HG03439 (cell line): ENCODE measurements around the gene DOCK3.
A peak's percentile ranks its signal among the peaks of the same experiment; 100 is the strongest.
"Not testable (repeated sequence)": the region's sequence is repeated elsewhere in the genome, so short reads cannot be mapped to it uniquely, and the experiment has no call there.

Experiments used
- ATAC-seq: cut with Tn5 transposase; IDR thresholded peaks from one replicate; pipeline ENCODE4 v1.9.1; 2021; ENCODE audit warnings: mild to moderate bottlenecking, moderate library complexity; ENCODE audit not compliant: unreplicated experiment

Gene DOCK3

DNA sequence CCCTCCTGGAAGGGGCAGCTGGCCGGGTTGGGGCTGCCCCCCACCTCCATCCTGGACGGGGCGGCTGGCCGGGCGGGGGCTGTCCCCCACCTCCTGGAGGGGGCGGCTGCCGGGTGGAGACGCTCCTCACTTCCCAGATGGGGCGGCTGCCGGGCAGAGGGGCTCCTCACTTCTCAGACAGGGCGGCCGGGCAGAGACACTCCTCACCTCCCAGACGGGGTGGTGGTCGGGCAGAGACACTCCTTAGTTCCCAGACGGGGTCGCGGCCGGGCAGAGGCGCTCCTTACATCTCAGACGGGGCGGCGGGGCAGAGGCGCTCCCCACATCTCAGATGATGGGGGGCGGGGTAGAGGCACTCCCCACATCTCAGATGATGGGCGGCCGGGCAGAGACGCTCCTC lies 129.1 kb downstream of the DOCK3 start:
- not testable (repeated sequence) for ATAC-seq

DNA sequence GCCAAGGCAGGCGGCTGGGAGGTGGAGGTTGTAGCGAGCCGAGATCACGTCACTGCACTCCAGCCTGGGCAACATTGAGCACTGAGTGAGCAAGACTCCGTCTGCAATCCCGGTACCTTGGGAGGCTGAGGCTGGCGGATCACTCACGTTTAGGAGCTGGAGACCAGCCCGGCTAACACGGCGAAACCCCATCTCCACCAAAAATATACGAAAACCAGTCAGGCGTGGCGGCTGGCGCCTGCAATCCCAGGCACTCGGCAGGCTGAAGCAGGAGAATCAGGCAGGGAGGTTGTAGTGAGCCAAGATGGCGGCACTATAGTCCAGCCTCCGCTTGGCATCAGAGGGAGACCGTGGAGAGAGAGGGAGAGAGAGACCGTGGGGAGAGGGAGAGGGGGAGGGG lies 129.6 kb downstream of the DOCK3 start:
- not testable (repeated sequence) for ATAC-seq

DNA sequence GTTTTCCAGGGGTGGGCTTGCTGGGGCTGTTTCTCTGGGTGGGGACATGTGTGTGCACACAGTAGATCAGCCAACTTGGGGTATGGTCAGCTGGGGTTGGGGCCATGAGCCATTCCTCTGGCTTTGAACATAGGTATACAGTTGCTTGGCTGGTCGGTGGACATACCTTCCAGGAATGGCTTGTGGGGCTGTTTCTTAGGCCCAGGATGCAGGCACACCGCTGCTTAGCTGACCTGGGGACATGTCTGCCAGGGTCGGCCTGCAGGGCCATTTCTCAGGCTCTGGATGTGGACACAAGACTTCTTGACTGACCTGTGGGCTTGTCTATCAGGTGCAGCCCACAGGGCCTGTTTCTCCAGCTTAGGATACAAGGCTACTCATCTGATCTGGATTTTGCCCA lies 130.6 kb downstream of the DOCK3 start:
- ATAC-seq = no peak

DNA sequence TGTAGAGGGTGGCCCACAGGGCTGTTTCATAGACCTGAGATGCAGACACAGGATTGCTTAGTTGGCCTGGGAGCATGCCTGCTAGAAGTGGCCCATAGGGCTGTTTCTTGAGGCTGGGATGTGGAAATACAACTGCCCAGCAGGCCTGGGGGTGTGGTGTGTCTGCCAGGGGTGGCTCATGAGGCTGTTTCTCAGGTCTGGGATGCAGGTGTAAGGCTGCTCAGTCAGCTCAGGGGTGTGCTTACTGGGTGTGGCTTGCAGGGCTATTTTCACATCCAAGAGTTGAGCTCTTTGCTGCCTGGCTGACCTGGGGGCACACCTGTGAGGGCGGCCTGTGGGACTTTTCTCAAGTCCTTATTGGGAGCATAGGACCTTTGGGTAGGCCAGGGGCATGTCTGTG lies 131.3 kb downstream of the DOCK3 start:
- ATAC-seq = no peak

DNA sequence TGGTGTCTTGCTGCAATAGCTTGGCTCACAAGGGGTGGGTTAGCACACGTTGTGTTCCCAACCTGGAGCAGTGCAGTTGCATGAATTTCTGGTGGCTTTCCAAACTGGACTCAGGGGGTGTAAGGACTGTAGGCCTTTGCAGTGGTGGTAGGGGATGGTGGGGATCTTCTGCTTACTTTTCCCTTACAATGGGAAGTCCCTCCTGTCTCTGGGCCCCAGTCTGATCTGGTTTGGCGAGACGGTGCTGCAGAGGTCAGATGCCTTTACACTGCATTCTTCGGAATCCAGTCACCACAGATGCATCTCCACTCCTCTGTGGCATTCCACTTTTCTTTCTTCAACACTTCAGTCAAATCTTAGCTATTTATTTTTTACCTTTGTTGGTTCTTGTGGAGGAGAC lies 132.1 kb downstream of the DOCK3 start:
- ATAC-seq = no peak

DNA sequence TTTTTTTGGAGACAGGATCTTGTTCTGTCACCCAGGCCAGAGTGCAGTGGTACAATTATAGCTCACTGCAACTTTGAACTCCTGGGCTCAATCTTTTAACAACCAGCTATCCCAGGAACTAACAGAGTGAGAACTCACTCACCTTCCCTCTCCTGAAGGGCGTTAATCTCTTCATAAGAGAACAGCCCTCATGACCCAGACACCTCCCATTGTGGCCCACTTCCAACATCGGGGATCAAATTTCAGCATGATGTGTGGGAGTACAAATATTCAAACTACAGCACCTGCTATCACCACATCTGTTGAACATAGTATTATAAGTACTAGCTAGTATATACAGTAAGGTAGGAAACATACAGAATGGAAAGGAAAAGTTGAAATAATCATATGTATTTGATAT lies 132.5 kb downstream of the DOCK3 start:
- ATAC-seq = no peak

DNA sequence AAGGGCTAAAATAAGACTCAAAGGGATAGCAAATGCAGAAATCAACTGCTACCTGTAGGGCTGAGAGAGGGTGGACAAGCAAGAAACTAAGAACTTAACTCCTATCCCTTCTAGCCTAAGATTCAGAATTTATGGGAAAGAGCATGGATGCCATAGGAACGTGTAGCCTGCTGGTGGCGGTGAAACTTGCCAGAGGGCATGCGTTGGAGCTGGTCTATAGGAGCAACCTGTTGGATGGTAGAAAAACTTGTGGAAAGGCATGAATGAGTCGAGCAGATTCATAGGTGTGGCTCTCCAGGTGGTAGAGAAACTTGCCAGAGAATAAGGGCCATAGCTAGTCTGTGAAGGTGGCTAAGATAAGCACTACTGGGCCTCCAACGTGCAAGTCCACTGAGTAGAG lies 137.2 kb downstream of the DOCK3 start:
- no peak for ATAC-seq

DNA sequence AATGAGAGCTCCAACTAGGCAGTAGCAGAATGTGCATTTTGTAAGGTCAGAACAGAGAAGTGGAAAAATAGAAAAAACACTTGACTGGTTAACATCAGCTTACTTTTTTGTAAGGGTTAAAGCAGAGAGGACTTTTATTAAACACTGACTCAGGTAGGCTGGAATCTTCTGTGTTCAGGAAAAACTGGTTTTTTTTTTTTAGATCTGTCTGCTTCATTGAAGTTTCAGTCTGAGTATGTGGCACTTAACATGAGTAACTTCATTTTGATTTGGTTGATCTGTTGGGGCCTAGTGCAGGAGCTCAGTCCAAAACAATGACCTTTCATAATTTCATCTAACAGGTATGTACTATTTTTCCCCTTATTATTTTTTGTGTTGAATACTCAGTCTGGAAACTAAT lies 141.1 kb downstream of the DOCK3 start:
- no peak for ATAC-seq

DNA sequence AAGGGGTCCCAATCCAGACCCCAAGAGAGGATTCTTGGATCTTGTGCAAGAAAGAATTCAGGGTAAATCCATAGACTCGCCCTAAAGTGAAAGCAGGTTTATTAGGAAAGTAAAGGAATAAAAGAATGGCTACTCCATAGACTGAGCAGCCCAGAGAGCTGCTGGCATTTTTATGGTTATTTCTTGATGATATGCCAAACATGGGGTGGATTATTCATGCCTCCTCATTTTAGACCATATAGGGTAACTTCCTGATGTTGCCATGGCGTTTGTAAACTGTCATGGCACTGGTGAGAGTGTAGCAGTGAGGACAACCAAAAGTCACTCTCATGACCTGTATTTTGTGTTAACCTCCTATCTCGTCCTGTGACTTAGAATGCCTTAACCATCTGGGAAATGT lies 142.2 kb downstream of the DOCK3 start:
- ATAC-seq = no peak

DNA sequence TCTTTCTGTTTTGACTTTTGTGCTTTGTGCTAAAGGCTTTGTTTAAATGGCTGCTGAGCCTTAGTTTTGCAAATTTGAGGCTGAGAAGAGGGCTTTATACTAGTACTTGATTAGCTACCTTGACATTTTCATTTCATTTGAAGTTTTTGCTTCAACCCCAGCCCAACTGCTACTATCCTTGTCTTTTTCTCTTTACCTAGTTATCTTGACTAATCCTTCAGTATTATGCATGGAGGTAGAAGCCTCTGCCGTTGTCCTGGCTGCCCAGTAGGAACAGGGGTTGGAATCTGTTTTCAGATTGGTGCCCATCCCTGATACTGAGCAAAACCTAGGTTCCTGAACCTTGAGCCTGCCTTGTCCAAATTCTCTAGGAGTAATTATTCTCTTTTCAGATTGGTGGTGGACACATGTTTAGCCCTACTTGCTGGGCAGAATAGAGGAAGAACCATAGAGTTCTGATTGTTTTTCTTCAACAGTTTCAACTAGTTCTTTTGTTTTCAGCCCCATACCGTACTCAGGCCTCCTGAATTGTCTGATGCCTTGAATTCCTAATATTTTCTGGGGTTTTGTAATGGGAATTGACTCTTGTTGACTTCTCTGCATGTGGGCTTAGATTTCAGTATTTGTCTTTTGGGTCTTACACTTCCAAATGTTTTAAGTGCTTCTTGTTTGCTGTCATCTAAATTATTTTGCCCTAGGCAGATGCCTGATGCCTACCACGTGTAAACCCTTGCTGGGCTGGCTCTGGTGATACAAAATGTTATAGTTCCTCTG lies 143.2 kb downstream of the DOCK3 start:
- ATAC-seq = no peak

DNA sequence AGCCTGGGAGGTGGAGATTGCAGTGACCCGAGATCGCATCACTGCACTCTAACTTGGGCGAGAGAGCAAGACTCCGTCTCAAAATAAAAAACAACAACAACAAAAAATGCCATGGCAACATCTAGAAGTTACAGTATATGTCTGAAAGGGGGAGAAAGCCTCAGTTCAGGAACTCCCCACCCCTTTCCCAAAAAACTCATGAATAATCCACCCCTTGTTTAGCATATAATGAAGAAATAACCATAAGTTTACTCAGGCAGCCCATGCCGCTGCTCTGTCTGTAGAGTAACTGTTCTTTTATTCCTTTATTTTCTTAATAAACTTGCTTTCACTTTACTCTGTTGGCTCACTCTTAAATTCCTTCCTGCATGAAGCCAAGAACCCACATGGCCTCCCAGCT lies 145.2 kb downstream of the DOCK3 start:
- no peak for ATAC-seq

DNA sequence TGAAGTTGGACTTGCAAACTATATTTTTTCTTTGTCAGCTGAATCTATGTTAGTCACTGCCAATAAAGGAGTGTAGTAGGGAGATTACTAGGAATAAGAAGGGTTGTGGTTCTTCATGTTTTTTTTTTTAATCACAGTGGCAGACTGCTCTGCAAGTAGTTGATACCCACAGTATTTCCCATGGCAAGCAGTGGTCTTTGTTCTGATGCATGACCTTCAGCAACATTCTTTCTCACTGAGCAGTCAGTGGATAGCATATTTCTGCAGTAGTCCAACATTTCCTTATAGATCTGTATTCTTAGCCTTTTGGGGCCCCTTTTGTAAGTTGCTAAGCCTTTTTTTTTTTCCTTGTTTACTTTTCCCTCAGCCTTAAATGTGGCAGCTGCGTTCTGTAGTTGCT lies 151.1 kb downstream of the DOCK3 start:
- ATAC-seq = no peak

DNA sequence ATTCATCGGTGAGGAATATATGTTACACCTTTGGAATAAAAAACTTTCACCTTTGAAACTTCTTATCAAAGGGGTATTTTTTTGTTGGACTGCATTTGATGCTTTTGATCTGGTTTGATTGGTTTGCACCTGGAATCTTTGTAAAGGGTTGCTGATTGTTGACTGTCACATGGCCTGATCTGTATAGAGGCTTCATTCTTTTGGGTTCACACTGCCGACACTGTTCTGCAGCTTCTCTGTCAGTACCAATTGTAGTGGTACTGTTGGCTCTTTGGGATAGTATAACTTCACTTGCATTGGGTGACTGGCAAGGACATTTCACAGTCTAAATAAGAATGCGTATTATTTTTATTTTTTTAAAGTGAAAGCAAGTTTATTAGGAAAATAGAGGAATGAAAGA lies 155.7 kb downstream of the DOCK3 start:
- ATAC-seq = no peak

DNA sequence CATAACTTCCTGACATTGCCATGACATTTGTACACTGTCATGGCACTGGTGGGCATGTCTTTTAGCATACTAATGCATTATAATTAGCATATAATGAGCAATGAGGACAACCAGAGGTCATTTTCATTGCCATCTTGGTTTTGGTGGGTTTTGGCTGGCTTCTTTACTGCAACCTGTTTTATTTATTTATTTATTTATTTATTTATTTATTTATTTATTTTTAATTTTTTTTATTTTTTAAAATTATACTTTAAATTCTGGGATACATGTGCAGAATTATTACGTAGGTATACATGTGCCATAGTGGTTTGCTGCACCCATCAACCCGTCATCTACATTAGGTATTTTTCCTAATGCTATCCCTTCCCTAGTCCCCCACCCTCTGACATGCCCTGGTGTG lies 156.3 kb downstream of the DOCK3 start:
- not testable (repeated sequence) for ATAC-seq

DNA sequence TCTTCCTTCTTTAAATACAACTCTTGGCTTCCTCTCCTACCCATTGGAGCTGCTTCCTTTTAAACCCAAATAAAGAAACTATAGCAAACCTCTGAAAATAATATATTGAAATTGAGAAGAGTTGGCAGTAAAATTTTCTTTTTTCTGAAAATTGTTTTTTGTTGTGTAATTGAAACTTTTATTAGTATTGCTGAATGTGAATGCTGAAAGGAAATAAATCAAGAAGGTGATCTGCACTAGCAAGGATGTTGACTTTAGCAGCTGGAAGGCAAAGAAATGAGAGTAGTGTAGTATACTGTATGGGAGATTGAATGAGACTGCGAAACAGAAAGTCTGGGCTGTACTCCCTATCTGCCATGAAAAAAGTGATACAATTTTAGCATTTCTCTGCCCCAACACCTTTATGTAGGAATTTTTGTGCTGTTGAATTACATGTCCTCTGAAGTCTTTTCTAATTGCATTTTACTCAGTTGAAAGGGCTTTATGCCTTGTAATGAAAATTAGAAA lies 166.3 kb downstream of the DOCK3 start:
- ATAC-seq = no peak

DNA sequence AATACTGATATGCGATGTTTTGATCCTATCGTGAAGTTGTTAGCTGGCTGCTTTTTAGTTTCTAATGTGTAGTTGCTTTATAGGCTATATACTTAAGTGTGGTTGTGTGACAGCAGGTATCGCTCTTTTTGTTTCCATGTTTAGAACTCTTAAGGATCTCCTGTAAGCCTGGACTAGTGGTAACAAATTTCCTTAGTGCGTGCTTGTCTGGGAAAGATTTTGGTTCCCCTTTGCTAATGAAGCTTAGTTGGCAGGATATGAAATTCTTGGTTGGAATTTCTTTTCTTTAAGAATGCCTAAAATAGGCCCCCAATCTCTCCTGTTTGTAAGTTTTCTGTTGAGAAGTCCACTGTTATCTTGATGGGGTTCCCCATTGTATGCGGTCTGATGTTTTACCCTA lies 173.6 kb downstream of the DOCK3 start:
- ATAC-seq = no peak

DNA sequence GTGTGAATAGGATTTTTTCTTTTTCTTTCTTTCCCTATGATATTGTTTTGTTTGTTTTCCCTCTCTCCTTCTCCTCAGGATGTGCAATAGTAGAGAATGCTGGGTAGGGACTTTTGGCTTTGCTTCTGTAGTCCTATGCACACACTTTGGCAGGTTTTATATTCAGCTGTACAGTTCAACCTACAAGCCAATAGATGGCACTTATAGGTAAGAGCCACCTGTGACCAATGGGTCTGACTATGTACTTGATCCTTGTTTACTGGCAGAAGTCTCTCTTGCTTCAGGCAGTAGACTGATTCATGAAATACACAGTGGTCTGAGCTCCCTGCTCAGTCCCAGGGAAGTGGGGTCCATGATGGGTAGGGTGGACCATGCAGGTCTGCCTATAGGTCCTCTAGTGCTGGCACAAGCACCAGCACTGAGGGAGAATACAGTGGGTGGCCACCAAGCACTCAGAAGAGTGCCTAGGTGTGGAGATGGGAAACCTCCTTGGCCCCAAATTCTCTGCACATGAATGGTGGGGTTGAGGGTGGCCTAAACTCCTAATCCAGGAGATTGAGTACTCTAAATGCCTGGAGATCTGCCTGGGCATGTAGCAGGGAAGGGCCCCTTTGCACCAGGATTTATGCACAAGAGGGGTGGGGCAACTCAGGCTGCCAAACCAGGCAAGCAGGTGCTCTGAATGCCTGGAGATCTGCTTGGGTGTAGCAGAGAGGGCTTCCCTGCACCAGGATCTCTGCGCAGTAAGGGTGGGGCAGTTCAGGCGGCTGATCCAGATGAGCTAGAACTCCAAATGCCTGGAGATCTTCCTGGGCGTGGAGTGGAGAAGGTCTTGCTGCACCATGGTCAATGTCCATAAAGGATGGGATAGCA lies 176.1 kb downstream of the DOCK3 start:
- ATAC-seq = no peak

DNA sequence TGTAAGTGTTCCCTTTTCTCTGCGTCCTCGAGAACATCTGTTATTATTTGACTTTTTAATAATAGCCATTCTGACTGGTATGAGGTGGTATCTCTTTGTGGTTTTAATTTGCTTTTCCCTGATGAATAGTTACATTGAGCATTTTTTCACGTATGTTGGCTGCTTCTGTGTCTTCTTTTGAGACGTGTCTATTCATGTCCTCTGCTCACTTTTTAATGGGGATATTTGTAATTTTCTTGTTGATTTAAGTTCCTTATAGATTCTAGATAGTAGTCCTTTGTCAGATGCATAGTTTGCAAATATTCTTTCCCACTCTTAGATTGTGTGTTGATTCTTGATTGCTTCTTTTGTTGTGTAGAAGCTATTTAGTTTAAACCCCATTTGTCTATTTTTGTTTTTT lies 179.2 kb downstream of the DOCK3 start:
- ATAC-seq = no peak

DNA sequence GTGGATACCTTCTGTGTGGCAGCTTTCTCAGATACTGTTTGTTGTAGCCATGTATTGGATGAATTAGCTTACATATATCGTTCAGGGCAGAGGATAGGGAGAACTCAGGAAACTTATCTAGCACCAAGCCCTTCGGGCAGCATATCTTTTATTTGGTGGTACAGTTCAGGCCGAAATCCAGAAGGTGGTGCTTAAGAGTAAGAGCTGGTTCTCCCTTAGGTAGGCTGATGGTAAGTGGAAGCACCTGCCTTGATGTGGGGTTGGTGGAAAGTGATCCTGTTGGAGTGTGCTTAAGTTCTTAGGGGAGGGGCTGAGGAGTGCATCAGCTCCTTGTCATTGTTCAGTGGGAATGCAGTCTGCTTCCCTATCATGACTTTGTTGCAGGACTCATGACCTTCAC lies 187.5 kb downstream of the DOCK3 start:
- ATAC-seq = no peak

DNA sequence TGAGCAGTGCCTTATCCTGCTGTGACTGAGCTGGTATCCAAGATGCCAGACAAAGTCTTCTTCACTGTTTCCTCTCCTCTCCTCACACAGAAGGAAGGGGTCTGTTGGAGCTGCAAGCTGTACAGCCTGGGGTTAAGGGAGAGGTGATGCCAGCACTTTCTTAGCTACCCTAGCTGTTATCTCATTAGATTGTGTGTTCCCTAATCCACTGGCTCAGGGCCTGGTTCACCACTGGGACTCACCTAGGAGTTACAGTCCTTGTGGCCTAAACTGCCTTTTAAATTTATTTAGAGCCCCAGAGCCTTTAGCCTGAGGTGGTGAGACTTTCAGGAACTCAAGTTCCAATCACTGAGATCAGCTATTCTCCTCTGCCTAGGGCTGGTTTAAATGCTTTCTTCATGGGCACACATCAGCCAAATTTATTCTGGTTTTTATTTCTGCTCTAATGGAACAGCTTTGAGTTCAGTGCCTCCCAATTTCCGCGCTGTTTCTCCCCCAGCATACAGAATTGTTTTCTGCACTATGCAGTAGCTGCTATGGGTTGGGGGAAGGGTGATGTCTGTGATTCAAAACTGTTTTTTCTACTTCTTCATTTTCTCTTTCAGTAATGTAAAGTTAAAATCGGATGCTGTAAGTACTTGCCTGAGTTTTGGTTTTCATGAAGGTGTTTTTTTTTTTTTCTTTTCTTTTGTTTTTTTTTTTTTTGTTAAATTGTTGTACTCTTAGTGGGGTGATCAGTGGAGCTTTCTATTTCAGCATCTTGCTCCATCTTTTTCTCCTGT lies 198.8 kb downstream of the DOCK3 start:
- ATAC-seq = peak; percentile 73

DNA sequence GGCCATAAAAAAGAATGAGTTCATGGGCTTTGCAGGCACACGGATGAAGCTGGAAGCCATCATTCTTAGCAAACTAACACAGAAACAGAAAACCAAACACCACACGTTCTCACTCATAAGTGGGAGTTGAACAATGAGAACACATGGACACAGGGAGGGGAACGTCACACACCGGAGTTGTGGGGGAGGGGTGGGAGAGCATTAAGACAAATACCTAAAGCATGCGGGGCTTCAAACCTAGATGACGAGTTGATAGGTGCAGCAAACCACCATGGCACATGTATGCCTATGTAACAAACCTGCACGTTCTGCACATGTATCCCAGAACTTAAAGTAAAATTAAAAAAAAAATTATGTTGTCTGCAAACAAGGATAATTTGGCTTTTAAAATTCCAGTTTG lies 200.1 kb downstream of the DOCK3 start:
- ATAC-seq = not testable (repeated sequence)
